Urinary bladder (tissue), 4 donors: ENCODE data around the gene ASB18. TPM values are rescaled to one million over a fixed set of nuclear protein-coding genes. Genes with fewer than 3 reads are reported as not detected.
"Not testable (repeated sequence)": the region's sequence is repeated elsewhere in the genome, so short reads cannot be mapped to it uniquely, and the experiment has no call there.

Experiments used
- DNase-seq: peaks from one replicate; pipeline ENCODE4 v3.0.0-alpha.2; 2015; ENCODE audit errors: extremely low spot score
- H3K27ac ChIP-seq: one replicate; pipeline ENCODE4 v1.5.1; 2013; ENCODE audit warnings: low read depth, mild to moderate bottlenecking, moderate library complexity
- H3K36me3 ChIP-seq: one replicate; pipeline ENCODE4 v1.6.1; 2013; ENCODE audit warnings: mild to moderate bottlenecking, moderate library complexity; ENCODE audit not compliant: insufficient read depth
- H3K4me1 ChIP-seq: one replicate; pipeline ENCODE4 v1.6.1; 2013; ENCODE audit warnings: mild to moderate bottlenecking, moderate library complexity; ENCODE audit not compliant: insufficient read depth
- H3K4me3 ChIP-seq: one replicate; pipeline ENCODE4 v1.5.1; 2013; ENCODE audit warnings: low read depth, low read length
- WGBS: extraction: QIAGEN DNeasy Blood & Tissue Kit; methylation state at CpG from one replicate; pipeline ENCODE4 v1.1.7; 2013; 5-methylcytosine and 5-hydroxymethylcytosine counted together
- polyA plus RNA-seq: library from polyadenylated mRNA; stranded (reverse); fragments of 200-250 nt; gene quantifications from one replicate; pipeline ENCODE4 v1.2.3, GENCODE V29; 2013
- total RNA-seq: library from RNA; depleted of rRNA; stranded (reverse); fragments of >200 nt; gene quantifications from one replicate; pipeline ENCODE4 v1.2.3, GENCODE V29; 2014
- donor health status: healthy with polysubstance abuse.
- donor health status: healthy.

ASB18 gene
- total and polyA plus RNA-seq, 2 donors: not detected

GRCh38 chr2:236293241-236293810 is 29.1 kb upstream of the ASB18 start:
- Histone ChIP-seq H3K4me3 (no peak overlapping the region), H3K27ac (no peak overlapping the region), H3K36me3 (no peaks in the 10 kb centered on the region), H3K4me1 (no peaks in the 10 kb centered on the region)
- no peak for DNase-seq
- 80% methylated on average over 6 of the region's 6 CpGs for WGBS

- WGBS: 85% methylated on average over 3 of the region's 3 CpGs
- DNase-seq: no peak
- H3K27ac ChIP-seq: no peak overlapping the region
- no peaks in the 10 kb centered on the region for H3K36me3 ChIP-seq
- H3K4me1 ChIP-seq: no peaks in the 10 kb centered on the region
- no peak overlapping the region for H3K4me3 ChIP-seq
Measured at GRCh38 chr2:236291911-236292310, 27.7 kb upstream of the ASB18 start.

- H3K4me1 ChIP-seq: no peaks in the 10 kb centered on the region
- no peak overlapping the region for H3K4me3 ChIP-seq
- no peak for DNase-seq
- no peaks in the 10 kb centered on the region for H3K36me3 ChIP-seq
- no peak overlapping the region for H3K27ac ChIP-seq
Measured at GRCh38 chr2:236291476-236291875, 27.3 kb upstream of the ASB18 start.

GRCh38 chr2:236290742-236291425 is 26.7 kb upstream of the ASB18 start:
- DNase-seq: no peak

GRCh38 chr2:236289766-236290462 is 25.7 kb upstream of the ASB18 start:
- H3K27ac ChIP-seq: no peak overlapping the region
- no peaks in the 10 kb centered on the region for H3K4me1 ChIP-seq
- no peak for DNase-seq
- no peaks in the 10 kb centered on the region for H3K36me3 ChIP-seq
- WGBS: 70% methylated on average over 9 of the region's 9 CpGs
- H3K4me3 ChIP-seq: no peak overlapping the region

More at GRCh38 chr2:236290742-236291425, 26.7 kb upstream of the ASB18 start:
- H3K4me1 ChIP-seq: no peaks in the 10 kb centered on the region
- no peaks in the 10 kb centered on the region for H3K36me3 ChIP-seq
- H3K4me3 ChIP-seq: no peak overlapping the region
- no peak overlapping the region for H3K27ac ChIP-seq
- 87% methylated on average over 9 of the region's 9 CpGs for WGBS

GRCh38 chr2:236288373-236288772 is 24.2 kb upstream of the ASB18 start:
- not testable (repeated sequence) for DNase-seq, H3K27ac ChIP-seq, H3K4me3 ChIP-seq, H3K36me3 ChIP-seq, H3K4me1 ChIP-seq
- WGBS: 47% methylated on average over 1 of the region's 1 CpG

GRCh38 chr2:236287656-236288055 is 23.4 kb upstream of the ASB18 start:
- no peak for DNase-seq
- WGBS: 93% methylated on average over 6 of the region's 6 CpGs

GRCh38 chr2:236286873-236287545 is 22.8 kb upstream of the ASB18 start:
- DNase-seq: no peak
- Histone ChIP-seq H3K4me3 (no peak overlapping the region), H3K27ac (no peak overlapping the region), H3K4me1 (no peaks in the 10 kb centered on the region), H3K36me3 (no peaks in the 10 kb centered on the region)
- 84% methylated on average over 7 of the region's 7 CpGs for WGBS

More at GRCh38 chr2:236287656-236288055, 23.4 kb upstream of the ASB18 start:
- Histone ChIP-seq H3K36me3 (no peaks in the 10 kb centered on the region), H3K4me1 (no peaks in the 10 kb centered on the region), H3K4me3 (no peak overlapping the region), H3K27ac (no peak overlapping the region)

GRCh38 chr2:236284208-236284607 is 20.0 kb upstream of the ASB18 start:
- H3K36me3 ChIP-seq: no peaks in the 10 kb centered on the region
- 70% methylated on average over 1 of the region's 1 CpG for WGBS

GRCh38 chr2:236282406-236282805 is 18.2 kb upstream of the ASB18 start:
- Histone ChIP-seq H3K4me3 (no peak overlapping the region), H3K27ac (no peak overlapping the region), H3K4me1 (no peaks in the 10 kb centered on the region), H3K36me3 (no peaks in the 10 kb centered on the region)
- DNase-seq: no peak
- 85% methylated on average over 1 of the region's 1 CpG for WGBS

More at GRCh38 chr2:236284208-236284607, 20.0 kb upstream of the ASB18 start:
- DNase-seq: no peak
- no peaks in the 10 kb centered on the region for H3K4me1 ChIP-seq
- H3K27ac ChIP-seq: no peak overlapping the region
- H3K4me3 ChIP-seq: no peak overlapping the region

GRCh38 chr2:236281423-236281822 is 17.2 kb upstream of the ASB18 start:
- Histone ChIP-seq H3K4me3 (no peak overlapping the region), H3K27ac (no peak overlapping the region), H3K4me1 (no peaks in the 10 kb centered on the region), H3K36me3 (no peaks in the 10 kb centered on the region)
- no peak for DNase-seq
- 87% methylated on average over 3 of the region's 3 CpGs for WGBS

- Histone ChIP-seq H3K36me3 (no peaks in the 10 kb centered on the region), H3K4me1 (no peaks in the 10 kb centered on the region), H3K27ac (no peak overlapping the region), H3K4me3 (no peak overlapping the region)
- WGBS: 89% methylated on average over 3 of the region's 3 CpGs
- DNase-seq: no peak
Measured at GRCh38 chr2:236273126-236273525, 8.9 kb upstream of the ASB18 start.

- DNase-seq: no peak
- 86% methylated on average over 5 of the region's 5 CpGs for WGBS
- Histone ChIP-seq H3K36me3 (no peaks in the 10 kb centered on the region), H3K4me1 (no peaks in the 10 kb centered on the region), H3K27ac (no peak overlapping the region), H3K4me3 (no peak overlapping the region)
Measured at GRCh38 chr2:236271851-236272250, 7.6 kb upstream of the ASB18 start.

GRCh38 chr2:236269876-236270275 is 5.7 kb upstream of the ASB18 start:
- not testable (repeated sequence) for H3K27ac ChIP-seq, DNase-seq, H3K36me3 ChIP-seq, H3K4me3 ChIP-seq, H3K4me1 ChIP-seq
